H1 (cell line): ENCODE results near the gene PLA1A. TPM values are rescaled to one million over a fixed set of nuclear protein-coding genes. Genes with fewer than 3 reads are reported as not detected.

Source experiments
- BACH1 ChIP-seq: IDR thresholded peaks from 2 replicates; pipeline ENCODE4 v1.6.1; 2012; ENCODE audit warnings: low read length, improper control_type of control experiment
- CTCF ChIP-seq, 3 experiments: IDR thresholded peaks; 1 replicate in 2 of 3; 2 replicates in 1 of 3; pipeline versions ENCODE4 v1.5.1 to v1.6.1; 2011; ENCODE audit warnings: low read length in 3 of 3, mild to moderate bottlenecking in 3 of 3, inconsistent platforms in 2 of 3, low read depth in 1 of 3, moderate library complexity in 1 of 3; ENCODE audit not compliant: insufficient read depth in 1 of 3; ENCODE audit errors: control extremely low read depth in 1 of 3
- FOSL1 ChIP-seq: IDR thresholded peaks from 2 replicates; pipeline ENCODE4 v1.6.1; 2011; ENCODE audit warnings: mild to moderate bottlenecking, low read depth, low read length, moderate library complexity; ENCODE audit not compliant: insufficient read depth
- MAX ChIP-seq: IDR thresholded peaks from 2 replicates; pipeline ENCODE4 v1.6.1; 2012; ENCODE audit warnings: inconsistent platforms
- SAP30 ChIP-seq: fragments of 300-600 bp; sonication (generic); IDR thresholded peaks from 2 replicates; pipeline ENCODE4 v1.7.1; 2012; ENCODE audit warnings: low read length, moderate library complexity, mild to moderate bottlenecking, inconsistent platforms; ENCODE audit not compliant: insufficient read depth, insufficient replicate concordance
- YY1 ChIP-seq: IDR thresholded peaks from 2 replicates; pipeline ENCODE4 v1.6.1; 2011; ENCODE audit warnings: low read depth, mild to moderate bottlenecking, low read length
- polyA plus RNA-seq, 7 experiments: library from polyadenylated mRNA; depleted of rRNA in 3 of 7; stranded (reverse) in 5 of 7; unstranded in 2 of 7; fragments of >200 nt in 5 of 7; fragments of 200-250 nt in 2 of 7; gene quantifications; 1 replicate in 5 of 7; 2 replicates in 1 of 7; 4 replicates in 1 of 7; pipeline versions ENCODE4 v1.2.1 to v1.2.3, GENCODE V29; 2011 to 2013; ENCODE audit warnings: missing spikeins in 2 of 7, mixed read lengths in 2 of 7
- total RNA-seq: library from RNA; stranded (reverse); fragmentation: NEBNext Ultra II Directional; extraction: Animal tissue kit (Norgen Biotek cat#: 25700); gene quantifications from 2 replicates; pipeline ENCODE4 v1.2.1, GENCODE V29; 2021

PLA1A gene
- total and polyA plus RNA-seq, 2 of the 8 experiments (the other 6 are each of a cell fraction or from before 2014, with no cell fraction given): not detected

- TF ChIP-seq MAX: no peak
- TF ChIP-seq SAP30: no peak
- peak; percentile 68 to 98 (median 94) for TF ChIP-seq CTCF (IDR thresholded peaks at IDR 0.05; ENCODE audit: control extremely low read depth in 1 of 3, insufficient read depth in 1 of 3, low read depth in 1 of 3, low read length in 3 of 3)
- no peak for TF ChIP-seq BACH1
- TF ChIP-seq FOSL1: no peak
- TF ChIP-seq YY1: no peak
Measured at GRCh38 chr3:119600732-119601131, 3.0 kb downstream of the PLA1A start (continued).
